ENCODE results near the gene CYP3A7. TPM values are rescaled to one million over a fixed set of nuclear protein-coding genes. Genes with fewer than 3 reads are reported as not detected.
A peak's percentile ranks its signal among the peaks of the same experiment; 100 is the strongest.
"Not testable (repeated sequence)": the region's sequence is repeated elsewhere in the genome, so short reads cannot be mapped to it uniquely, and the experiment has no call there.

CYP3A7 gene
- total RNA-seq, 1 donor from 2014 or later = not detected

GRCh38 chr7:99709260-99709659, 25.7 kb downstream of the CYP3A7 start:
- DNase-seq (ENCODE audit: low read depth) = no peak

DNA sequence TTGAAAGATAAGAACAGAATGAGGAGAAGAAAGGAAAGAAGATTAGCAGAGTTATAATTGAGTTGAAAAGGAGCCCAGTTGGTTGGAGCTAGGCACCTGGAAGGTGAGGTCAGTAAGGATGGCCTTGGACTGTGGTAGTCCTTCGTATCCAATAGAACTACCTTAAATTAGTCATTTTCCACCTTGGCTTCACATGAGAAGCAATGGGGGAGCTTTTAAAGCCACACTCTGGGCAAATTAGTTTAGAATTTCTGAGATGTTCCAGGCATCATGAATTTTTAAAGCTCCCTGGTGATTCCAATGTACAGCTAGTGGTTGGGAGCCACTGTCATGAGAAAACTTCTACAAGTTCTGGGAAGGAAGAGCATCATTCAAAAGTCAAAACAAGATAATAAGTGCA, 27.9 kb downstream of the CYP3A7 start:
- DNase-seq (ENCODE audit: low read depth) = no peak

GRCh38 chr7:99699946-99700345, 35.0 kb downstream of the CYP3A7 start:
- DNase-seq (ENCODE audit: low read depth) = no peak

- DNase-seq (ENCODE audit: low read depth) = peak; percentile 64
Observed at GRCh38 chr7:99698867-99699730, 35.9 kb downstream of the CYP3A7 start.

DNA sequence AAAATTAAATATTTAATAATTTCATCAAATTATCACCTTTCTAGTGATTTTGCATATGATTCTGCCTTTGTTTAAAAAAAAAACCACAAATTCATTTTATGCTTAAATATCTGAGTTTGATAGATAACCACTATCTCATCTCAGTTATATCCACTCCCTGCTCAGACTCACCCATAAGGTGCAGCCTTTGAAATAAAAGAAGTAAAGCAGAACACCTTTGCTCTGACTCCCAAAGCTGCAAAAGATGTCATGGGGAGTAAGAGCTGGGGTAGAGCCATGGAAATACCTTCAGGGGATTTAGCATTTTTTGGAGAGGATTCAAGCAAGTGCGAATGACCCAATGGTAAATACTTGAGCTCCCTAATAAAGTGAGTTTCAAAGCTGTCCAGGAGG, 40.1 kb downstream of the CYP3A7 start:
- no peak for DNase-seq (ENCODE audit: low read depth)

- no peak for DNase-seq (ENCODE audit: low read depth)
Observed at GRCh38 chr7:99694201-99694911, 40.6 kb downstream of the CYP3A7 start.

DNA sequence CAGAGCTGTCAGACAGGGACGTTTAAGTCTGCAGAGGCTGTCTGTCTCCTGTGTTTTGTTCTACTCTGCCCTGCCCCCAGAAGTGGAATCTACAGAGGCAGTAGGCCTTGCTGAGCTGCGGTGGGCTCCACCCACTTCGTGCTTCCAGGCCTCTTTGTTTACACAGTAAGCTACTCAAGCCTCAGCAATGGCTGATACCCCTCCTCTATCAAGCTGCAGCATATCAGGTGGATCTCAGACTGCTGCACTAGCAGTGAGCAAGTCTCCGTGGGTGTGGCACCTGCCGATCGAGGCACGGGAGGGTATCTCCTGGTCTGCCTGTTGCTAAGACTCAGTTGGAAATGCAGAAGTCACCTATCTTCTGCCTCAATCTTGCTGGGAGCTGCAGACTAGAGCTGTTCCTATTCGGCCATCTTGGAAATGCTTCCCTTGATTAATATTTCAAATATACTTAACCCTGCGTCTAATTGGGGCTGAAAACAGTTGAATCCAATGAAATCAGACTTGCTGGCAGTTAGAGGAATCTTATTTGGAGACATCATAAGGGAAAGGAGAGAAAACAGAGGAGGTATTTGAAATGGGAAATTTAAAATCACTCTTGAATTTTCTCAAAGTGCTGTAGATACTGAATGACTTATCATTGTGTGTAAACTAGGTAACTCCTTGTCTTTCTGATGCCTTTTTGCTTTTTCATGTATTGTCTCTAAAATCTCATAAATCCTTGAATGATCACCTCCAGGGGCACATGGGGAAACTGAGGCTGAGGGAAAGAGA, 41.4 kb downstream of the CYP3A7 start:
- DNase-seq (ENCODE audit: low read depth) = peak; percentile 67

DNA sequence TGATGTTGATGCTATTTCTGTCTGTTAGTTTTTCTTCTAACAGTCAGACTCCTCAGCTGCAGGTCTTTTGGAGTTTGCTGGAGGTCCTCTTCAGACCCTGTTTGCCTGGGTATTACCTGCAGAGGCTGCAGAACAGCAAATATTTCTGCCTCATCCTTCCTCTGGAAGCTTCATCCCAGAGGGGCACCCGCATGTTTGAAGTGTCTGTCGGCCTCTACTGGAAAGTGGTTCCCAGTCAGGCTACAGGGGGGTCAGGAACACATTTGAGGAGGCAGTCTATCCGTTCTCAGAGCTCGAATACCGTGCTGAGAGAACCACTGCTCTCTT, 41.9 kb downstream of the CYP3A7 start:
- DNase-seq (ENCODE audit: low read depth) = no peak

DNA sequence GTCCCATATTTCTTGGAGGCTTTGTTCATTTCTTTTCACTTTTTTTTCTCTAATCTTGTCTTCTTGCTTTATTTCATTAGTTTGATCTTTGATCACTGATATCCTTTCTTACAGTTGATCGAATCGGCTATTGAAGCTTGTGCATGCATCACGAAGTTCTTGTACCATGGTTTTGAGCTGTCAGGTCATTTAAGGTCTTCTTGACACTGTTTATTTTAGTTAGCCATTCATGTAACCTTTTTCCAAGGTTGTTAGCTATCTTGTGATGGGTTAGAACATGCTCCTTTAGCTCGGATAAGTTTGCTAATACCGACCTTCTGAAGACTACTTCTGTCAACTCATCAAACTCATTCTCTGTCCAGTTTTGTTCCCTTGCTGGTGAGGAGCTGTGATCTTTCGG, 42.4 kb downstream of the CYP3A7 start:
- DNase-seq (ENCODE audit: low read depth) = not testable (repeated sequence)

GRCh38 chr7:99691658-99692057, 43.3 kb downstream of the CYP3A7 start:
- not testable (repeated sequence) for DNase-seq (ENCODE audit: low read depth)

GRCh38 chr7:99690918-99691317, 44.1 kb downstream of the CYP3A7 start:
- not testable (repeated sequence) for DNase-seq (ENCODE audit: low read depth)

DNA sequence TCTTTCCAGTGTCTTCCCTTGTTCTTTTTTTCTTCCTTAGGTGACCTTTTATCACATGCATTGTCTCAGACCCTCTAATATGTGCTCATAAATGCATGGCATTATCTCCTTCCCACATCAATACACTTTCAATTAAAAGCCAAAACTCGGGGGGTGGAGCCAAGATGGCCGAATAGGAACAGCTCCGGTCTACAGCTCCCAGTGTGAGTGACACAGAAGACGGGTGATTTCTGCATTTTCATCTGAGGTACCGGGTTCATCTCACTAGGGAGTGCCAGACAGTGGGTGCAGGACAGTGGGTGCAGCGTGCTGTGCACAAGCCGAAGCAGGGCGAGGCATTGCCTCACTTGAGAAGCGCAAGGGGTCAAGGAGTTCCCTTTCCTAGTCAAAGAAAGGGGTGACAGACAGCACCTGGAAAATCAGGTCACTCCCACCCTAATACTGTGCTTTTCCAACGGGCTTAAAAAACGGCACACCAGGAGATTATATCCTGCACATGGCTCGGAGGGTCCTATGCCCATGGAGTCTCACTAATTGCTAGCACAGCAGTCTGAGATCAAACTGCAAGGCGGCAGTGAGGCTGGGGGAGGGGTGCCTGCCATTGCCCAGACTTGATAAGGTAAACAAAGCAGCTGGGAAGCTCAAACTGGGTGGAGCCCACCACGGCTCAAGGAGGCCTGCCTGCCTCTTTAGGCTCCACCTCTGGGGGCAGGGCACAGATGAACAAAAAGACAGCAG, 49.0 kb downstream of the CYP3A7 start:
- DNase-seq (ENCODE audit: low read depth) = not testable (repeated sequence)

DNA sequence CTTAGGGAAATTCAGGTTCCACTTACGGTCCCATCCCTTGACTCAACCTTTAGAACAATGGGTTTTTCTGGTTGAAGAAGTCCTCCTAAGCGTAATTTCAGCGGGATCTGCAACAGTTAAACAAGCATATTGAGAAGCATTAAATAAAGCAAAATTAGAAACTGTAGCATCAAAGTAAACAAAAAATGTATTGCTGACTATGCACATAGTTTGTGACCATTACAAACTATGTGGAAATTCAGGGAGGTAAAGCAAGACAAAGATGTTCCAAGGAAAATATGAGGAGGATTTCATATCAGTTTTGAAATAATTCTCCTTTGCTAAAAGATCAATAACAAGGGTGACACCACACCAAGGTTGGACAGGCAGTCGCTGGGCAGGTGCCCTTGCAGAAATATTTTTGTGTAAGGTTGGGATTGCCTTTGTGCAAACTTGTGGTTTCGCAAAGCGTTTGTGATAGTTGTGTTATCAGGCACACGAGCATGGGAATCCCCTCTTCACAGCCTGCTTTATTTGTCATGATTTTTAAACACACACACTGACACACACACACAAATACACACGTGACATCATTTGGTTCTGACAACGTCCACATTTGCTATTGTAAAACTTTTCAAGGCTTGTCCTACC, 49.8 kb downstream of the CYP3A7 start:
- DNase-seq (ENCODE audit: low read depth) = no peak

- peak; percentile 56 for DNase-seq (ENCODE audit: low read depth)
Observed at GRCh38 chr7:99679400-99680191, 55.4 kb downstream of the CYP3A7 start, which contains the start of gene CYP3A5. CYP3A5 (minus strand) TSS chr7:99679996; CDS start chr7:99679896, 100 bp downstream.

GRCh38 chr7:99679032-99679399, 56.0 kb downstream of the CYP3A7 start:
- DNase-seq (ENCODE audit: low read depth) = peak; percentile 93

- no peak for DNase-seq (ENCODE audit: low read depth)
Observed at GRCh38 chr7:99677648-99678045, 57.3 kb downstream of the CYP3A7 start.

DNA sequence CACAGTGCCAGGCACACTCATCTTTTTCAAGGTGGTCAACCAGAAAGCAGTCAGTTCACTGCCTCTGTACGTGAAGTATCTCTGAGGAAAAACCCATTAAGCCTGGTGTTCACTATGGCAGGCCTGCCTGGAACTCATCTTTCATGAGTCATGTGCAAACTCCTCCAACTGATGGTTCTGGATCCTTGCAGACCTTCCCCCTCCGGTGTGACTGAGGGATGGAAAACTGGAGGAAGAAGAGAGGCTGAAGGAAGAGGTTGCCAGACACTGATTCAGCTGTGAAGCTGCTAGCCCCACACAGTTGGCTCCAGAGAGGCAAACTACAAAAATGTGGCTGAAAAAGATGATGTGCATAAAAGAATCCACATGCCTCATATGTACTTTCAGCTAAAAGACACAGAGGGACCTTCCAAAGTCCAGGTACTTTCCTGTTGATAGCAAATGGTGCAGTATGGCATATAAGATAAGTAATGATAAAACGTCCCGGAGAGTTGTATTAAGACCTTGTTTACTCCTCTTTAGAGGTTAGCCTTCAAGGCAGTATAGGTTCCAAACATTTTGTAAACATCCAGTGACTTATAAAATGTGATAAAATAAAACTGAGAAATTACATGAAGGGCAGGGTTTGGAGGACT, 57.9 kb downstream of the CYP3A7 start:
- DNase-seq (ENCODE audit: low read depth) = peak; percentile 6

DNA sequence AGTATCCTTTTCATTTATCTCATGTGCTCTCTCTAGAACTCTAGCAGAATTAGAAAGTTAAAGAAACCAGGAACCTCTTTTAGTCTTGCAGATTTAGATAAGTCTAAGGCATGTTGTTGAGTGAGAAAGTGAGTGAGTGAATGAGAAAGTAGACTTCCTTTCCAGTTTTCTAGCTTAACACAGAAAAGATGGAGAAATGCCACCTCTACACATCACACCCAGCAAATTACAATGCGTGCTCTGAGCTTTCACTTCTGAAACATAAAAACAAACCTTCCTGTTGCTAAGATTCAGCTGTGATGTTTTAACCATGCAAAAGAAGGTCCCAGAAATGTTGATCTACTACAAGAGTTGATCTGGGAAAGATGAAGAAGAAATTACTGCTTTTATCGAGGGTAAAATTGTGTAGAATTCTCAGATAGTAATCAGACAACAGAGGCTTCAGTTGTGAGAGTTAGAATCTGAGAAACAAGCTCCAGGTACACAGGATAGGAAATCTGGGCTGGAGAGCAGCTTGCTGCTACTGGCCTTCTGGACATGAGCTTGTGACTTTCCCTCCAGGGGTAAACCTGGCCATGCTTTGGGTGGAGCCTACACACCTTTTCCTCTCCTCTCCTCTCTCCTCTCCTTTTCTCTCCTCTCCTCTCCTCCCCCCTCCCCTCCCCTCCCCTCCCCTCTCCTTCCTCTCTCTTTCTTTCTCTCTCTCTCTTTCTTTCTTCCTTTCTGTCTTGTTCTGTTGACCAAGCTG, 59.8 kb downstream of the CYP3A7 start:
- DNase-seq (ENCODE audit: low read depth) = no peak

DNA sequence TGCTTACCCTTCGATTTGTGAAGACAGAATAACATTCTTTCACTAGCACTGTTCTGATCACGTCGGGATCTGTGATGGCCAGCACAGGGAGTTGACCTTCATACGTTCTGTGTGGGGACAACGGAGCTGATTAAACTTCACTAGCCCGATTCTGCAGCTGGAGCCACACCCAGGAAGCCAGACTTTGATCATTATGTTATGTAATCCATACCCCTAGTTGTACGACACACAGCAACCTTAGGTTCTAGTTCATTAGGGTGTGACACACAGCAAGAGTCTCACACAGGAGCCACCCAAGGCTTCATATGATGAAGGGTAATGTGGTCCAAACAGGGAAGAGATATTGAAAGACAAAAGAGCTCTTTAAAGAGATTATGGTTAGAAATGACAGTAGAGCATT, 62.4 kb downstream of the CYP3A7 start:
- DNase-seq (ENCODE audit: low read depth) = no peak
